B cell (primary cell): ENCODE results near the gene CYB561D1. TPM values are rescaled to one million over a fixed set of nuclear protein-coding genes. Genes with fewer than 3 reads are reported as not detected.

ENCODE experiments used
- ATAC-seq: fragments of 200-7000 bp; cut with Tn5 transposase; one replicate; pipeline ENCODE4 v1.10.0; 2021; ENCODE audit warnings: low read depth, mild to moderate bottlenecking, moderate number of reproducible peaks, moderate library complexity
- CTCF ChIA-PET: fragments of 350-600 bp; sonication (Branson Sonifier 250); formaldehyde crosslinking; loops from one replicate; lab custom pipeline; 2021; ENCODE audit warnings: antibody characterized with exemption, inconsistent platforms; lab: Charles Lee
- POLR2A ChIA-PET: fragments of 350-600 bp; sonication (Branson Sonifier 250); formaldehyde crosslinking; loops from one replicate; lab custom pipeline; 2021; ENCODE audit warnings: antibody characterized with exemption; lab: Charles Lee
- DNase-seq: peaks from one replicate; pipeline ENCODE4 v3.0.0; 2013
- H2AFZ ChIP-seq: 2 replicates; pipeline ENCODE4 v1.6.1; 2012; ENCODE audit warnings: mild to moderate bottlenecking, low read depth, low read length; ENCODE audit not compliant: insufficient read depth, poor library complexity, severe bottlenecking
- H3K27ac ChIP-seq, 2 donors: 1 replicate in 1 of 2; 2 replicates in 1 of 2; pipeline ENCODE4 v1.5.1; 2012 to 2013; ENCODE audit warnings: low read length in 2 of 2, mild to moderate bottlenecking in 2 of 2, moderate library complexity in 1 of 2
- H3K27me3 ChIP-seq, 4 experiments: fragments of 200-600 bp in 1 of 4; sonication (generic) in 1 of 4; replicated peaks in 1 of 4; 1 replicate in 2 of 4; 2 replicates in 2 of 4; pipeline versions ENCODE4 v1.6.1 to v1.7.0; 2013 to 2016; ENCODE audit warnings: low read length in 3 of 4, mild to moderate bottlenecking in 2 of 4, mixed read lengths in 1 of 4, moderate library complexity in 1 of 4; ENCODE audit not compliant: insufficient read depth in 4 of 4, control insufficient read depth in 3 of 4; ENCODE audit errors: control extremely low read depth in 1 of 4
- H3K36me3 ChIP-seq, 2 experiments: replicated peaks in 1 of 2; 1 replicate in 1 of 2; 2 replicates in 1 of 2; pipeline versions ENCODE4 v1.6.1 to v1.7.1; 2013; ENCODE audit warnings: low read length in 1 of 2; ENCODE audit not compliant: insufficient read depth in 2 of 2, control insufficient read depth in 1 of 2; ENCODE audit errors: control extremely low read depth in 1 of 2, extremely low read depth in 1 of 2
- H3K4me1 ChIP-seq, 2 donors: fragments of 200-600 bp in 1 of 2; sonication (generic) in 1 of 2; 1 replicate in 1 of 2; 2 replicates in 1 of 2; pipeline versions ENCODE4 v1.5.1 to v1.6.1; 2013 to 2017; ENCODE audit warnings: low read length in 2 of 2; ENCODE audit not compliant: control insufficient read depth in 2 of 2, insufficient read depth in 2 of 2
- H3K4me2 ChIP-seq: replicated peaks from 2 replicates; pipeline ENCODE3; 2012; ENCODE audit warnings: mild to moderate bottlenecking, low read depth, low read length; ENCODE audit not compliant: poor library complexity, severe bottlenecking
- H3K4me3 ChIP-seq, 5 experiments: fragments of 200-600 bp in 1 of 5; sonication (generic) in 1 of 5; 1 replicate in 3 of 5; 2 replicates in 2 of 5; pipeline versions ENCODE4 v1.5.1 to v1.7.0; 2011 to 2016; ENCODE audit warnings: low read length in 4 of 5, mild to moderate bottlenecking in 4 of 5, low read depth in 2 of 5, control low read depth in 1 of 5, moderate library complexity in 1 of 5; ENCODE audit not compliant: insufficient read depth in 1 of 5; ENCODE audit errors: control extremely low read depth in 1 of 5, extremely low read depth in 1 of 5
- H3K79me2 ChIP-seq: fragments of 200-600 bp; sonication (generic); one replicate; pipeline ENCODE4 v1.6.0; 2016; ENCODE audit warnings: low read length; ENCODE audit not compliant: control insufficient read depth, insufficient read depth
- H3K9ac ChIP-seq: fragments of 200-600 bp; sonication (generic); 2 replicates; pipeline ENCODE4 v1.6.1; 2017; ENCODE audit warnings: mild to moderate bottlenecking, low read length, moderate library complexity
- H3K9me3 ChIP-seq, 3 donors: one replicate each; pipeline versions ENCODE4 v1.6.1 to v1.7.1; 2013; ENCODE audit warnings: low read length in 2 of 3; ENCODE audit not compliant: control insufficient read depth in 2 of 3, insufficient read depth in 1 of 3; ENCODE audit errors: control extremely low read depth in 1 of 3
- H4K20me1 ChIP-seq: 2 replicates; pipeline ENCODE4 v1.6.0; 2012; ENCODE audit warnings: mild to moderate bottlenecking, low read length; ENCODE audit not compliant: insufficient read depth, control insufficient read depth, poor library complexity, severe bottlenecking
- H3K27ac Mint-ChIP-seq: one replicate; pipeline ENCODE4 v1.8.0; 2021; ENCODE audit warnings: mixed read lengths
- H3K27me3 Mint-ChIP-seq: one replicate; pipeline ENCODE4 v1.8.0; 2021; ENCODE audit warnings: mixed read lengths
- H3K4me1 Mint-ChIP-seq: one replicate; pipeline ENCODE4 v1.8.0; 2021; ENCODE audit warnings: mixed read lengths
- H3K4me3 Mint-ChIP-seq: one replicate; pipeline ENCODE4 v1.8.0; 2021; ENCODE audit warnings: mixed read lengths
- H3K9me3 Mint-ChIP-seq: one replicate; pipeline ENCODE4 v1.8.0; 2022; ENCODE audit warnings: mixed read lengths; ENCODE audit not compliant: insufficient read depth
- EZH2 ChIP-seq: IDR thresholded peaks from 2 replicates; pipeline ENCODE4 v1.6.1; 2012; ENCODE audit warnings: borderline replicate concordance, low read depth, mild to moderate bottlenecking, moderate library complexity, low read length; ENCODE audit not compliant: insufficient read depth, poor library complexity, severe bottlenecking
- WGBS: methylation state at CpG from one replicate; pipeline ENCODE4 v1.1.5; 2013; ENCODE audit warnings: missing lambda C conversion rate; ENCODE audit not compliant: insufficient coverage; 5-methylcytosine and 5-hydroxymethylcytosine counted together
- intact Hi-C: fragments of 100-400 bp; cut with micrococcal nuclease; formaldehyde crosslinking; loops from one replicate; pipeline ENCODE4 v1.10.0; 2022
- polyA plus RNA-seq: library from polyadenylated mRNA; depleted of rRNA; stranded (reverse); fragments of >200 nt; gene quantifications from 2 replicates; pipeline ENCODE4 v1.2.3, GENCODE V29; 2012
- total RNA-seq, 2 donors: library from RNA; stranded (reverse); fragments of 120-200 nt in 1 of 2; gene quantifications; 1 replicate in 1 of 2; 2 replicates in 1 of 2; pipeline versions ENCODE4 v1.2.3 to v1.2.4, GENCODE V29; 2013 to 2022
- TF ChIP-seq, protein P1 (sequence below): fragments of 200-600 bp; IDR thresholded peaks from one replicate; pipeline ENCODE4 v1.8.0; 2022; ENCODE audit warnings: antibody characterized with exemption, mild to moderate bottlenecking

Gene CYB561D1
- total and polyA plus RNA-seq, 2 donors (not counting 1 experiment from before 2014, with no cell fraction given), result 16.1 to 28.0 TPM

DNA sequence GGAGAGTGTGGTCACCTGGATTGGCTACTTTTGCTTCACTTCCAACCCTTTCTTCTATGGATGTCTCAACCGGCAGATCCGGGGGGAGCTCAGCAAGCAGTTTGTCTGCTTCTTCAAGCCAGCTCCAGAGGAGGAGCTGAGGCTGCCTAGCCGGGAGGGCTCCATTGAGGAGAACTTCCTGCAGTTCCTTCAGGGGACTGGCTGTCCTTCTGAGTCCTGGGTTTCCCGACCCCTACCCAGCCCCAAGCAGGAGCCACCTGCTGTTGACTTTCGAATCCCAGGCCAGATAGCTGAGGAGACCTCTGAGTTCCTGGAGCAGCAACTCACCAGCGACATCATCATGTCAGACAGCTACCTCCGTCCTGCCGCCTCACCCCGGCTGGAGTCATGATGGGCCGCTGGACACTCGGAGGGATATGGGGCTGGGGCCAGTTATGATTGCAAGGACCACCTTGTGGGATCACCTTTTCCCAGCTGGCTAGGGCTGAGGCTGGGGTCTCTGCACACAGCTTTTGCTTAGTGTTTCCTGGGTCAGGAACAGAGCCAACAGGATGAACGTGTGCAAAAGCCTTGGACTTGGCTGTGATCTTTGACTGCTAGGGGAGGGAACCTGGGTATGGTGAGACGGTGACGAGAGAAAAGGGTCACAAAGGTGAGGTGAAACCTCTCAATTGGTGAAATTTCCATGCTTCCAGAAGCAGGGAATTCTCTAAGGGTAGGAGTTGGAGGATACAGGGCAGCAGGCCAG is 50.3 kb downstream of the CYB561D1 start:
- H3K79me2 ChIP-seq, result peaks cover 27% of the 10 kb centered on the region
- ChIA-PET POLR2A (no interaction called here), CTCF (interaction anchor here (0.8 to 7.8 kb wide), 9 partner anchors 12 to 442 kb away, joined by 3 to 276 read pairs (median 8); partner anchors contain the start of genes AHCYL1 and ATXN7L2)
- H4K20me1 ChIP-seq, result peaks cover 6% of the 10 kb centered on the region
- H3K27ac ChIP-seq, result no peak overlapping the region
- intact Hi-C loops, result no loop called here
- peaks cover 16 to 19% of the 10 kb centered on the region in 2 donors for H3K4me1 ChIP-seq
- H3K36me3 ChIP-seq, result no peaks in the 10 kb centered on the region
- H3K4me3 Mint-ChIP-seq, result no peak overlapping the region
- no peak overlapping the region for H3K4me3 ChIP-seq
- H3K9me3 ChIP-seq, result no peaks in the 10 kb centered on the region
- H3K27me3 ChIP-seq, result no peaks in the 10 kb centered on the region
- no peak for ATAC-seq
- no peaks in the 10 kb centered on the region for H3K9me3 Mint-ChIP-seq
- H3K9ac ChIP-seq, result no peak overlapping the region
- DNase-seq, result no peak
- WGBS, result 91% methylated on average over 14 of the region's 14 CpGs
- peaks cover 26% of the 10 kb centered on the region for H3K4me1 Mint-ChIP-seq
- no peak overlapping the region for H2AFZ ChIP-seq
- no peak overlapping the region for H3K27ac Mint-ChIP-seq
- TF ChIP-seq EZH2, result no peak
- TF ChIP-seq, protein P1, sequence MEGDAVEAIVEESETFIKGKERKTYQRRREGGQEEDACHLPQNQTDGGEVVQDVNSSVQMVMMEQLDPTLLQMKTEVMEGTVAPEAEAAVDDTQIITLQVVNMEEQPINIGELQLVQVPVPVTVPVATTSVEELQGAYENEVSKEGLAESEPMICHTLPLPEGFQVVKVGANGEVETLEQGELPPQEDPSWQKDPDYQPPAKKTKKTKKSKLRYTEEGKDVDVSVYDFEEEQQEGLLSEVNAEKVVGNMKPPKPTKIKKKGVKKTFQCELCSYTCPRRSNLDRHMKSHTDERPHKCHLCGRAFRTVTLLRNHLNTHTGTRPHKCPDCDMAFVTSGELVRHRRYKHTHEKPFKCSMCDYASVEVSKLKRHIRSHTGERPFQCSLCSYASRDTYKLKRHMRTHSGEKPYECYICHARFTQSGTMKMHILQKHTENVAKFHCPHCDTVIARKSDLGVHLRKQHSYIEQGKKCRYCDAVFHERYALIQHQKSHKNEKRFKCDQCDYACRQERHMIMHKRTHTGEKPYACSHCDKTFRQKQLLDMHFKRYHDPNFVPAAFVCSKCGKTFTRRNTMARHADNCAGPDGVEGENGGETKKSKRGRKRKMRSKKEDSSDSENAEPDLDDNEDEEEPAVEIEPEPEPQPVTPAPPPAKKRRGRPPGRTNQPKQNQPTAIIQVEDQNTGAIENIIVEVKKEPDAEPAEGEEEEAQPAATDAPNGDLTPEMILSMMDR, result no peak
- H3K27me3 Mint-ChIP-seq, result peaks cover 3% of the 10 kb centered on the region
- no peak overlapping the region for H3K4me2 ChIP-seq
